IPS DF 19.7 (cell line): Measurements from ENCODE around the gene PPP4R1.
"Not testable (repeated sequence)": the region's sequence is repeated elsewhere in the genome, so short reads cannot be mapped to it uniquely, and the experiment has no call there.

Experiments used
- DNase-seq: peaks from one replicate; pipeline ENCODE4 v3.0.0-alpha.2; 2013; ENCODE audit warnings: low read depth, low spot score

The PPP4R1 gene, protein sequence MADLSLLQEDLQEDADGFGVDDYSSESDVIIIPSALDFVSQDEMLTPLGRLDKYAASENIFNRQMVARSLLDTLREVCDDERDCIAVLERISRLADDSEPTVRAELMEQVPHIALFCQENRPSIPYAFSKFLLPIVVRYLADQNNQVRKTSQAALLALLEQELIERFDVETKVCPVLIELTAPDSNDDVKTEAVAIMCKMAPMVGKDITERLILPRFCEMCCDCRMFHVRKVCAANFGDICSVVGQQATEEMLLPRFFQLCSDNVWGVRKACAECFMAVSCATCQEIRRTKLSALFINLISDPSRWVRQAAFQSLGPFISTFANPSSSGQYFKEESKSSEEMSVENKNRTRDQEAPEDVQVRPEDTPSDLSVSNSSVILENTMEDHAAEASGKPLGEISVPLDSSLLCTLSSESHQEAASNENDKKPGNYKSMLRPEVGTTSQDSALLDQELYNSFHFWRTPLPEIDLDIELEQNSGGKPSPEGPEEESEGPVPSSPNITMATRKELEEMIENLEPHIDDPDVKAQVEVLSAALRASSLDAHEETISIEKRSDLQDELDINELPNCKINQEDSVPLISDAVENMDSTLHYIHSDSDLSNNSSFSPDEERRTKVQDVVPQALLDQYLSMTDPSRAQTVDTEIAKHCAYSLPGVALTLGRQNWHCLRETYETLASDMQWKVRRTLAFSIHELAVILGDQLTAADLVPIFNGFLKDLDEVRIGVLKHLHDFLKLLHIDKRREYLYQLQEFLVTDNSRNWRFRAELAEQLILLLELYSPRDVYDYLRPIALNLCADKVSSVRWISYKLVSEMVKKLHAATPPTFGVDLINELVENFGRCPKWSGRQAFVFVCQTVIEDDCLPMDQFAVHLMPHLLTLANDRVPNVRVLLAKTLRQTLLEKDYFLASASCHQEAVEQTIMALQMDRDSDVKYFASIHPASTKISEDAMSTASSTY

GRCh38 chr18:9614401-9615279 lies at the start of gene PPP4R1:
Gene PPP4R1, minus strand, starts transcription at chr18:9614559. Its CDS starts 75 bp downstream, at chr18:9614484.
- peak; percentile 38 for DNase-seq

DNA sequence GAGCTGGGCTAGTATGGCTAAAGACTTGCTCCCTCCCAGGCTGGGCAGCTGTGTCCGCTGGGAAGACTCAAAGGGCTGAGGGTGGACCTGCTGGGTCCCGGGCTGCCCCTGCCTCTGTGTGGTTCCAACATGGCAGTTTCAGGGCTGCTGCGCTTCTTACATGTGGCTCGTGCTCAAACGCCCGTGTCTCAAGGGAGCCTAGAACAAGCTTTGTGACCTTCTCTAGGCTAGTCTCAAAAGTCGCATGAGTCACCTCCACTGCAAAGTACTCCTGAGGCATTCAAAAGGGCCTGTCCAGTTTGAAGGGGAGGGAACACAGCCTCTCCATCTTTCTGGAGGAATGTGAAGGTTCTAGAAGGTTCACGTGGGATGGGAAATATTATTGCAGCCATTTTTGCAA lies 49.0 kb upstream of the PPP4R1 start:
- DNase-seq: no peak

DNA sequence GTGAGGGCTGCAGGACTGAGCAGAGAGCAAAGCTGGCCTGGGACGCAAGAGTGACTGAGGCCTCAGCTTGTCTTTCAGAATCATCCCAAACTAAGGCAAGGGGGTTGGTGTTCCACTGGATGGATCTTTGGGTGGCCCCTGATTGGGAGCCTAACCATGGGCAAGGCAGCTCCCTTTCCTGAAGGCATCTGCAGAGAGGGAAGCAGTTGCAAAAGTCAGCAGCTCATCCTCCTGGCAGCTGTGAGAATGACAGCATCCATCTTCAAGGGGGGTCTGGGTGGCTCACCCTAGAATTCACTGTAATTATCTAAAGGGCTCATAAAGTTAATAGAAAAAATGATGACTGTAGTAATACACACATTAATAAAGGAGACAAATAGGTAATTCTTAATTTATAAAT lies 47.2 kb upstream of the PPP4R1 start:
- no peak for DNase-seq

GRCh38 chr18:9659499-9660375 lies 45.4 kb upstream of the PPP4R1 start:
- DNase-seq: no peak

DNA sequence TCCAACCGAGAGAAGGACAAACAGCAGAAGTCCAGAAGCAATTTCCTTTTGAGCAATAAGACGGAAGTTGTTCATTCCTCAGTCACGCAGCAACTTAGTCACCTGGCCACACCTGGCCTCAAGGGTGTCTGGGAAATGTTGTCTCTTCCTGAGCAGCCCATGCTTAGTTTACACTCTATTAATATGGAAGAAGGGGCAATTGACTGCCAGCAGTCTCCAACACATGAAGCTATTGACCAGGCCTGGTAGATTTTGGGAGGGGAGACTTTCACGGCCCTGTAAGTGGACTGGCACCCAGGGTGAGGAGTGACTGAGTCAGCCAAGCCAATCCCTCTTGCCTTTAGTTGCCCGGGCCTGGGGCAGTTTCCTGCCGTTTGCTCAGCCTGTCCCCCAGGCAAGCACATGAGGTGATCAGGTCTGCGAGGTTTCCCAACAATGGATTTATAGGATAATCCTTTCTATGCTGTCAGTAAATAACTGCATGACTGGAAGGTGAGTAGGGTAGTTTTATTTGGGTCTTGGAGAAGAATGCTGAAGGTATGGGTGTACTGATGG lies 43.8 kb upstream of the PPP4R1 start:
- DNase-seq: no peak

DNA sequence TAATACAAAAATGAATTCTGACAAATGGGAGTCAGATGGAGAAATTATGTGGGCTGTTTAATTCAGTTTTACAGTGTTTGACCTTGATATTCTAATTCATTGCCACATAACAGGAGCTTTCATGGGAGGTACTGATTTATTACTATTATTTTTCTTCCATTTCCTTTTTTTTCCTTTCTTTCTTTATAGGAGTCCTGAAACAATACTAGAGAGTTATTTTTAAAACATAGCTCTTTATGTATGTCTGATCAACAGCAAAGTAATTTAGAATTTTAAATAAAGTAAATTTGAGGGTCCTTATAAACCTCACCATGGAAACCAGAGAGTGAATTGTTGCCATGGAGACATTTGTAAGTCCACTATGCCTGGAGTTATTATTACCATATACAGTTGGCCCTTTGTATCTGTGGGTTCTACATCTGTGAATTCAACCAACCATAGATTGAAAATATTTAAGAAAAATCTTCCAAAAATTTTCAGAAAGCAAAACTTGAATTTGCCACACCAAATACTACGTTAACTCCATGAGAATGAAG lies 40.9 kb upstream of the PPP4R1 start:
- no peak for DNase-seq

GRCh38 chr18:9653390-9653789 lies 39.0 kb upstream of the PPP4R1 start:
- DNase-seq: no peak

- no peak for DNase-seq
Measured at GRCh38 chr18:9649164-9649540, 34.8 kb upstream of the PPP4R1 start.

DNA sequence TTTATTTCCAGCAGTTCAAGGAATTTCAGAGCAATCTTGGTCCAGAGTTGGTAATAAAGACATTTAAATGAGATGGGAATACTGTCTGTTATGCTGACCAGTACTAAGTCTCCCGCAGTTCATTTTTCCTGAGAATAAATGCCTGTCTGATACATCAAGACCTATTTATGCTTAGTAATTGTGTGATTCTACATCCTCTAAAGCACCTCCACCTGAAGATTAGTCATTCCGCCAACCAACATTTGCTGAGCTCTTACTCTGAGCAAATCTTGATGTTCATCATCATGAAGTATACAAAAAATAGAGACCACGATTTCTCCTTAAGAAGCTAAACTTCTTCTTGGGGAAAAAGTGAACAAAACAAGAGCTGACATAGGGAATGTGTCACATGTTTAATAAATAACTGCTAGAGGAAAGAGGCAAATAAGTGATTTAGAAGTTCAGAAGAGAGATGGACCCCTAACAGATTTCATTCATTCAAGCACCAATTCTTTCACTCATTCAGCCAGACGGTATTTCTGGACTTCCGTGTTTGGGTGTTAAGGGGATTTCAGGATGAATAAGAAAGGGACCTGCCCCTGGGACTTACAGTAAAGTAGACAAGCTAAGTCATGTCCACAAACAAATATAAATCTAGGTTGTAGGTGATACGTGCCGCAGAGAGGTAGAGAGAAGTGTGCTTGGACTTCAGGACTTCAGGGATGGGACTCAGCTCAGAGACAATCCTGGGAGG lies 34.2 kb upstream of the PPP4R1 start:
- DNase-seq: no peak

GRCh38 chr18:9647496-9648323 lies 33.4 kb upstream of the PPP4R1 start:
- no peak for DNase-seq

- peak; percentile 95 for DNase-seq
Measured at GRCh38 chr18:9643549-9643948, 29.2 kb upstream of the PPP4R1 start.

GRCh38 chr18:9642799-9643462 lies 28.6 kb upstream of the PPP4R1 start:
- no peak for DNase-seq

DNA sequence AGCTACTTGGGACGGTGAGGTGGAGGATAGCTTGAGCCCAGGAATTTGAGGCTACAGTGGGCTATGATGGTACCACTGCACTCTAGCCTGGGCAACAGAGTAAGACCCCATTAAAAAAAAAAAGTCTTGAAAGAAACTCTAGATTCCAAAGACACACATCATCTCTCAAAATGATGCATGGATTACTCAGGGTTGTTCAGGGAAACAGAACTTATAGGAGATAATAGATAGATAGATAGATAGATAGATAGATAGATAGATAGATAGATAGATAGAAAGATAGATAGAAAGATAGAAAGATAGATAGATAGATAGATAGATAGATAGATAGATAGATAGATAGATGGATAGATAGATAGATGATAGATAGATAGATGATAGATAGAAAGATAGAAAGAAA lies 26.7 kb upstream of the PPP4R1 start:
- DNase-seq: not testable (repeated sequence)

GRCh38 chr18:9638886-9639285 lies 24.5 kb upstream of the PPP4R1 start:
- DNase-seq: no peak

DNA sequence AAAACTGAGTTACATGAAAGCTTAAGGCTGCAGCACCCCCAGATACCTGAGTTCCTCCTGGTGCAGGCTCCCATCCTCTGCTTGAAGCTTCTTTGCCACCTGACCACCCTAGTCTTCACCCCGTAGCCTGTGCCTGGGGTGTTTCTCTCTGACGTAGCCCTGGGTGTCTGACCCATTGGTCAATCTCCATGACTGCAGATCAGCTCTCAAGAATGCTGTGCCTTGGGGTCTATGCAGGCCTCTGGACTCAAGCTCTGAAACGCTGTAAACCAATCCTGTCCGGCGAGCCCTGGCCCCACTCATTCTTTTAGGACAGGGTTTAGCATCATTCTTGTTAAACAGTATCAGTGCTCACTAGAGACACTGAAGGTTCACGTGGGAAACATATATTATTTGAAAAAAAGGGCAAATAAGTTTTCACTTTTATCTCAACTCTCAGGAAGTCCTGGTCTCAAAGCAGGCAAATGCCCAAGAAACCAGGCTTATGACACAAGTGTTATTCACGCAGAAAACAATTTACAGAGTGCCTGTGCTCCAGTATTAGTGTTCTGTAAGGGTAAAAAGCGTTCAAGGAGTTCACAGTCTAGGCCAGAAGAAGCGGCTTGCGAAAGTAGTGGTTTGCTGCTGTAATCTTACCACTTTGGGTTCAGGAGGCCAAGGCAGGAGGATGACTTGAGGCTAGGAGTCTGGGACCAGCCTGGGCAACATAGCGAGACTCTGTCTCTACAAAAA lies 22.8 kb upstream of the PPP4R1 start:
- DNase-seq: no peak

GRCh38 chr18:9634856-9635255 lies 20.5 kb upstream of the PPP4R1 start:
- no peak for DNase-seq

DNA sequence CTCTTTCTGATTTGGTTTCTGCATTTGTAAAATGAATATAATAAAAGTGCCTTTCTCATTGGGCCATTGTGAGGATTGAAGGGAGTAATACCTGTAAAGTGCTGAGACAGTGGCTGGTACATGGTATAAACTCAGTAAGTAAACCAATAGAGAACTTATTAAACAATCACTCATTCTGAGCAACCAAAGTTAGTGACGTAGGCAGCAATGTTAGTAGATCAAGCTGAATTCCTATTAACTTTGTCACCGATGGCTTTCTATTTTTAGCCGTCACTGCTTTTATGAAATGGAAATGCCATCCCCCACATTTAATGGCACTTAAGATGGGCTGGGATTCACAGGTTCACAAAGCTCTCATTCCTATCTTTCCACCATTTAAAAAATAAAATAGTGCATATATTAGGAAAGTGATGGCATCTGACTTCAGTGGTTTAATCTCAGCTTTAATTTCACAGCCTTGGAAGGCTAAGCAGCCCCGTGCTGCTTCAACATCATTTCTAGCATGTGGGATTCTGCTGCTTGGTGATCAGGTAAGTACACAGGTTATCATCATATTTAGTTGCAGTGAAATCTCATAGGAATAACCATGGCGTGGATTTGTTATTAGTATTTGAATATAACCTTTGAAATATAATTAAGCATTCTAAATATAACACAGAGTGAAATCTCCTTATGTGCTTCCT lies 17.6 kb upstream of the PPP4R1 start:
- DNase-seq: no peak
